Measurements from ENCODE around the gene ARF4. TPM values are rescaled to one million over a fixed set of nuclear protein-coding genes. Genes with fewer than 3 reads are reported as not detected.
A peak's percentile ranks its signal among the peaks of the same experiment; 100 is the strongest.

Gene ARF4
- total RNA-seq, 4 donors from 2014 or later: 83.4 to 111 (median 99.6) TPM

GRCh38 chr3:57594576-57594975, 2.6 kb downstream of the ARF4 start:
- 21 to 25% methylated on average over 5 of the region's 5 CpGs for WGBS, 2 donors (ENCODE audit: low coverage in 1 of 2)
- Histone ChIP-seq H3K27me3 (no peaks in the 10 kb centered on the region), H3K4me3 (peak overlapping the region in 1 of 2 donors; percentile 83), H3K4me1 (peaks cover 0 to 68% (median 36%) of the 10 kb centered on the region in 3 donors), H3K9me3 (no peaks in the 10 kb centered on the region), H3K27ac (peak overlapping the region in 2 of 4 donors; percentile 96 to 97), H3K36me3 (no peaks in the 10 kb centered on the region)
- no peak for TF ChIP-seq EP300 (IDR thresholded peaks at IDR 0.05)
- no peak for TF ChIP-seq POLR2A (IDR thresholded peaks at IDR 0.05)
- no peak for TF ChIP-seq POLR2AphosphoS5 (IDR thresholded peaks at IDR 0.05)
- TF ChIP-seq CTCF (IDR thresholded peaks at IDR 0.05): no peak
- no peak for ATAC-seq

- TF ChIP-seq CTCF (IDR thresholded peaks at IDR 0.05) (no peak), POLR2AphosphoS5 (IDR thresholded peaks at IDR 0.05) (no peak), POLR2A (IDR thresholded peaks at IDR 0.05) (no peak), EP300 (IDR thresholded peaks at IDR 0.05) (no peak)
- Histone ChIP-seq H3K4me3 (no peak overlapping the region), H3K9me3 (no peaks in the 10 kb centered on the region), H3K36me3 (no peaks in the 10 kb centered on the region), H3K27me3 (no peaks in the 10 kb centered on the region), H3K4me1 (peaks cover 0 to 70% (median 36%) of the 10 kb centered on the region in 3 donors), H3K27ac (no peak overlapping the region)
- ATAC-seq: no peak
- WGBS, 2 donors (ENCODE audit: low coverage in 1 of 2): 61 to 69% methylated on average over 4 of the region's 4 CpGs
These were observed 3.0 kb downstream of the ARF4 start for GRCh38 chr3:57594144-57594543.

- Histone ChIP-seq H3K36me3 (no peaks in the 10 kb centered on the region), H3K27ac (no peak overlapping the region), H3K9me3 (no peaks in the 10 kb centered on the region), H3K4me3 (no peak overlapping the region), H3K4me1 (peaks cover 0 to 76% (median 28%) of the 10 kb centered on the region in 3 donors), H3K27me3 (no peaks in the 10 kb centered on the region)
- TF ChIP-seq POLR2AphosphoS5 (IDR thresholded peaks at IDR 0.05): no peak
- 59 to 60% methylated on average over 4 to 5 of the region's 6 CpGs for WGBS, 2 donors (ENCODE audit: low coverage in 1 of 2)
- no peak for ATAC-seq
These were observed 4.8 kb downstream of the ARF4 start for GRCh38 chr3:57592306-57592705.

- WGBS, 2 donors (ENCODE audit: low coverage in 1 of 2): 55 to 89% methylated on average over 2 of the region's 2 CpGs
- Histone ChIP-seq H3K4me3 (no peak overlapping the region), H3K36me3 (peaks cover 0 to 10% of the 10 kb centered on the region in 2 donors), H3K27ac (no peak overlapping the region), H3K27me3 (no peaks in the 10 kb centered on the region), H3K9me3 (no peaks in the 10 kb centered on the region), H3K4me1 (peaks cover 0 to 82% (median 8%) of the 10 kb centered on the region in 3 donors)
- ATAC-seq: no peak
- TF ChIP-seq POLR2AphosphoS5 (IDR thresholded peaks at IDR 0.05) (no peak), EP300 (IDR thresholded peaks at IDR 0.05) (no peak), CTCF (IDR thresholded peaks at IDR 0.05) (no peak), POLR2A (IDR thresholded peaks at IDR 0.05) (no peak)
These were observed 9.2 kb downstream of the ARF4 start for GRCh38 chr3:57587905-57588304.

- Histone ChIP-seq H3K36me3 (peaks cover 0 to 21% of the 10 kb centered on the region in 2 donors), H3K27me3 (no peaks in the 10 kb centered on the region), H3K4me1 (peaks cover 0 to 77% (median 3%) of the 10 kb centered on the region in 3 donors), H3K27ac (no peak overlapping the region), H3K4me3 (no peak overlapping the region), H3K9me3 (no peaks in the 10 kb centered on the region)
- ATAC-seq: no peak
- WGBS, 2 donors (ENCODE audit: low coverage in 1 of 2): 68 to 91% methylated on average over 5 of the region's 6 CpGs
- TF ChIP-seq POLR2A (IDR thresholded peaks at IDR 0.05) (no peak), EP300 (IDR thresholded peaks at IDR 0.05) (no peak), CTCF (IDR thresholded peaks at IDR 0.05) (no peak), POLR2AphosphoS5 (IDR thresholded peaks at IDR 0.05) (no peak)
These were observed 10.4 kb downstream of the ARF4 start for GRCh38 chr3:57586778-57587177.

Measured in gastroesophageal sphincter (tissue), 4 donors.